ENCODE results near the gene GCK.
"Not testable (repeated sequence)": the region's sequence is repeated elsewhere in the genome, so short reads cannot be mapped to it uniquely, and the experiment has no call there.

GCK gene

DNA sequence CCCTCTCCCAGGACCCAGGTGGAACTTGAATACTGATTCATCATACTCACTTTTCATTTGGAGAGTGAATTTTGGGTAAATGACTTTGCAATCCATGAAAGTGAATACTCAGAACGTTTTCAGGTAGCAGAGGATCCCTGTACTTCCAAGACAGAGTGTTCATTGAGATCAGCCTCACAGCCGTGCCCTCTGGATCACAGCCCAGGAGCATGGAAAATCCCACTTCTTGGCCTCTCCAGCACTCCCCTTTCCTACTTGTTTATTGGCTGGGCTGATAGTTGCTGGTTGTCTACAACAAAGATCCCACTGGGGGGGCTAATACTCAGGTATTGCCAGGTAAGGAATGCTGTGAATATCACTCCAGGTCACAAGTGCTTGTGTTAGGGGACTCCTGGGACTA is 5.9 kb downstream of the GCK start:
- H3K4me3 ChIP-seq (ENCODE audit: control insufficient read depth, low read depth, low read length) = no peak overlapping the region
- TF ChIP-seq, protein P1, sequence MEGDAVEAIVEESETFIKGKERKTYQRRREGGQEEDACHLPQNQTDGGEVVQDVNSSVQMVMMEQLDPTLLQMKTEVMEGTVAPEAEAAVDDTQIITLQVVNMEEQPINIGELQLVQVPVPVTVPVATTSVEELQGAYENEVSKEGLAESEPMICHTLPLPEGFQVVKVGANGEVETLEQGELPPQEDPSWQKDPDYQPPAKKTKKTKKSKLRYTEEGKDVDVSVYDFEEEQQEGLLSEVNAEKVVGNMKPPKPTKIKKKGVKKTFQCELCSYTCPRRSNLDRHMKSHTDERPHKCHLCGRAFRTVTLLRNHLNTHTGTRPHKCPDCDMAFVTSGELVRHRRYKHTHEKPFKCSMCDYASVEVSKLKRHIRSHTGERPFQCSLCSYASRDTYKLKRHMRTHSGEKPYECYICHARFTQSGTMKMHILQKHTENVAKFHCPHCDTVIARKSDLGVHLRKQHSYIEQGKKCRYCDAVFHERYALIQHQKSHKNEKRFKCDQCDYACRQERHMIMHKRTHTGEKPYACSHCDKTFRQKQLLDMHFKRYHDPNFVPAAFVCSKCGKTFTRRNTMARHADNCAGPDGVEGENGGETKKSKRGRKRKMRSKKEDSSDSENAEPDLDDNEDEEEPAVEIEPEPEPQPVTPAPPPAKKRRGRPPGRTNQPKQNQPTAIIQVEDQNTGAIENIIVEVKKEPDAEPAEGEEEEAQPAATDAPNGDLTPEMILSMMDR (IDR thresholded peaks at IDR 0.05; ENCODE audit: control insufficient read depth, insufficient read depth, low read depth, low read length, missing control alignments) = no peak
- no peak for DNase-seq (ENCODE audit: low read depth)

- TF ChIP-seq, protein P1 (IDR thresholded peaks at IDR 0.05; ENCODE audit: control insufficient read depth, insufficient read depth, low read depth, low read length, missing control alignments) = no peak
- no peak overlapping the region for H3K4me3 ChIP-seq (ENCODE audit: control insufficient read depth, low read depth, low read length)
- no peak for DNase-seq (ENCODE audit: low read depth)
Measured at GRCh38 chr7:44182827-44183226, 6.4 kb downstream of the GCK start.

DNA sequence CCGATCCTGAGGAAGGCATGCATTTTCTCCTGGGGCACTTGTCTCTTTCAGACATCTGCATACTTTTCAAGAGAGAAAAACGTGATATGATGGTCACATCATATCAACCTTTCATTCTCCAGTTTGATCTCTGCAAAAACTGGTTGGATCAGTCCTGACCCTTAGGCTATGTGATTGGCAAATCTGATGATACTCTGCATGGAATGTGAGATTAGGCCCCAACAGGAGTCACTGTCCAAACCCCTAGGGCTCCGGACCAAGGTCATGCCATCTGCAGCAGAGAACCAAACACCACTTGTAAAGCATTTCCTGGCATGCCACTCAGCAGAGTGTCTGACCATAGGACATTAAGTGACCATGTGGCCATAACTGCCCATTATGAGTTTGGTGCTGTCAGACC is 8.6 kb downstream of the GCK start:
- TF ChIP-seq, protein P1 (IDR thresholded peaks at IDR 0.05; ENCODE audit: control insufficient read depth, insufficient read depth, low read depth, low read length, missing control alignments) = no peak
- DNase-seq (ENCODE audit: low read depth) = no peak
- H3K4me3 ChIP-seq (ENCODE audit: control insufficient read depth, low read depth, low read length) = no peak overlapping the region

GRCh38 chr7:44177570-44178131 is 11.6 kb downstream of the GCK start:
- DNase-seq (ENCODE audit: low read depth) = no peak

GRCh38 chr7:44176486-44176885 is 12.8 kb downstream of the GCK start:
- H3K4me3 ChIP-seq (ENCODE audit: control insufficient read depth, low read depth, low read length) = no peak overlapping the region
- TF ChIP-seq, protein P1 (IDR thresholded peaks at IDR 0.05; ENCODE audit: control insufficient read depth, insufficient read depth, low read depth, low read length, missing control alignments) = no peak

More at GRCh38 chr7:44177570-44178131, 11.6 kb downstream of the GCK start:
- TF ChIP-seq, protein P1 (IDR thresholded peaks at IDR 0.05; ENCODE audit: control insufficient read depth, insufficient read depth, low read depth, low read length, missing control alignments) = no peak
- H3K4me3 ChIP-seq (ENCODE audit: control insufficient read depth, low read depth, low read length) = no peak overlapping the region

GRCh38 chr7:44175730-44176129 is 13.5 kb downstream of the GCK start:
- no peak overlapping the region for H3K4me3 ChIP-seq (ENCODE audit: control insufficient read depth, low read depth, low read length)
- TF ChIP-seq, protein P1 (IDR thresholded peaks at IDR 0.05; ENCODE audit: control insufficient read depth, insufficient read depth, low read depth, low read length, missing control alignments) = no peak
- no peak for DNase-seq (ENCODE audit: low read depth)

More at GRCh38 chr7:44176486-44176885, 12.8 kb downstream of the GCK start:
- DNase-seq (ENCODE audit: low read depth) = no peak

GRCh38 chr7:44174694-44174948 is 14.6 kb downstream of the GCK start:
- H3K4me3 ChIP-seq (ENCODE audit: control insufficient read depth, low read depth, low read length); DNase-seq (ENCODE audit: low read depth): not testable (repeated sequence)
